ENCODE results near the gene PBLD. TPM values are rescaled to one million over a fixed set of nuclear protein-coding genes. Genes with fewer than 3 reads are reported as not detected.

Gene PBLD
- total RNA-seq, 1 experiment from 2014 or later = 11.7 TPM

DNA sequence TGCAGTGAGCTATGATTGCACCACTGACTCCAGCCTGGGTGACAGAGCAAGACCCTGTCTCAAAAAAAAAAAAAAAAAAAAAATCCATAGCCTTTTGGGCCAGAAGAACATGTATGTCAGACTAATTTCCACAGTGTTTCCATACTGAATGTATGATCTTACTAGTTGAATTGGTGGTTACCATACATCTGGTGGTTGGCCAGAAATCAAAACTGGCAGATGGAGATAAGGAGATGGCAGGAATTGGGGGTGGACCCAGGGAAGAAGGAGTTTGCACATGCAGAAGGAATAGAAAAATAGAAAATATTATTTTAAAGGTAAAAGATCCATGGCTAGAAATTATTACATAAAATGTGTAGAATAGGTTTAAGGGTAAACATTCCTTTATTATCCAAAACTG is 97.1 kb downstream of the PBLD start:
- no peaks in the 10 kb centered on the region for H3K79me2 ChIP-seq (ENCODE audit: low read depth)
- intact Hi-C loops (cut with micrococcal nuclease; ENCODE audit: unreplicated experiment) = no loop called here
- no TSS peak for BruUV-seq (replicated peaks)
- DNase-seq = no peak
- no peak overlapping the region for H3K27ac ChIP-seq
- H3K4me2 ChIP-seq = no peak overlapping the region
- H2AFZ ChIP-seq = no peak overlapping the region
- H4K20me1 ChIP-seq (ENCODE audit: insufficient read depth) = no peaks in the 10 kb centered on the region
- no peaks in the 10 kb centered on the region for H3K9me2 ChIP-seq (ENCODE audit: insufficient read depth)
- no peaks in the 10 kb centered on the region for H3F3A ChIP-seq (ENCODE audit: insufficient read depth, low read depth)
- no peaks in the 10 kb centered on the region for H3K27me3 ChIP-seq (ENCODE audit: insufficient read depth, low read depth)
- POLR2A ChIA-PET (ENCODE audit: unreplicated experiment) = no interaction called here
- TF ChIP-seq EZH2 (IDR thresholded peaks at IDR 0.05; ENCODE audit: low read depth) = no peak
- TF ChIP-seq, protein P1, sequence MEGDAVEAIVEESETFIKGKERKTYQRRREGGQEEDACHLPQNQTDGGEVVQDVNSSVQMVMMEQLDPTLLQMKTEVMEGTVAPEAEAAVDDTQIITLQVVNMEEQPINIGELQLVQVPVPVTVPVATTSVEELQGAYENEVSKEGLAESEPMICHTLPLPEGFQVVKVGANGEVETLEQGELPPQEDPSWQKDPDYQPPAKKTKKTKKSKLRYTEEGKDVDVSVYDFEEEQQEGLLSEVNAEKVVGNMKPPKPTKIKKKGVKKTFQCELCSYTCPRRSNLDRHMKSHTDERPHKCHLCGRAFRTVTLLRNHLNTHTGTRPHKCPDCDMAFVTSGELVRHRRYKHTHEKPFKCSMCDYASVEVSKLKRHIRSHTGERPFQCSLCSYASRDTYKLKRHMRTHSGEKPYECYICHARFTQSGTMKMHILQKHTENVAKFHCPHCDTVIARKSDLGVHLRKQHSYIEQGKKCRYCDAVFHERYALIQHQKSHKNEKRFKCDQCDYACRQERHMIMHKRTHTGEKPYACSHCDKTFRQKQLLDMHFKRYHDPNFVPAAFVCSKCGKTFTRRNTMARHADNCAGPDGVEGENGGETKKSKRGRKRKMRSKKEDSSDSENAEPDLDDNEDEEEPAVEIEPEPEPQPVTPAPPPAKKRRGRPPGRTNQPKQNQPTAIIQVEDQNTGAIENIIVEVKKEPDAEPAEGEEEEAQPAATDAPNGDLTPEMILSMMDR (conservative IDR thresholded peaks at IDR 0.05) = no peak
- no peaks in the 10 kb centered on the region for H3K9me3 ChIP-seq (ENCODE audit: insufficient read depth, low read depth)
- CTCF ChIA-PET = interaction anchor here (0.9 kb wide), 1 partner anchor 181 kb away, joined by 3 read pairs; no protein-coding TSS in a partner anchor
- H3K4me3 ChIP-seq = no peak overlapping the region
- H3K36me3 ChIP-seq (ENCODE audit: low read depth) = no peaks in the 10 kb centered on the region
- peaks cover 8% of the 10 kb centered on the region for H3K4me1 ChIP-seq (replicated peaks; ENCODE audit: insufficient read depth)

DNA sequence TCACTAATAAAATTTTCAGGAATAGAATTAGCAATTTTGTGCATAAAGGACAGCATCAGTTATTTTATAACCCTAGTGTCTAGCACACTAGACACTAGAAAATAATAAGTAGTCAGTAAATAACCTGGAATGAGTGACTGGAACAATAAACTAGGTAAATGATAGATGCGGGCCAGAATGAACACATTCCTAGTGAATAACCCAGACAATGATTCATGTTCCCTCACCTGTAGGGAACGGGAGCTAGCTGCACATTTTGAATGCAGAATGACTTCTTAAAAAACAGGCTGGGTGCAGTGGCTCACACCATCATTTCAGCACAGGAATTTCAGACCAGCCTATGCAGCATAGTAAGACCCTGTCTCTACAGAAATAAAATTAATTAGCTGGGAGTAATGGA is 97.6 kb downstream of the PBLD start:
- no peaks in the 10 kb centered on the region for H3K36me3 ChIP-seq (ENCODE audit: low read depth)
- H2AFZ ChIP-seq = no peak overlapping the region
- H3K4me2 ChIP-seq = no peak overlapping the region
- TF ChIP-seq, protein P1 (conservative IDR thresholded peaks at IDR 0.05) = no peak
- TF ChIP-seq EZH2 (IDR thresholded peaks at IDR 0.05; ENCODE audit: low read depth) = no peak
- no peaks in the 10 kb centered on the region for H3K9me2 ChIP-seq (ENCODE audit: insufficient read depth)
- H3F3A ChIP-seq (ENCODE audit: insufficient read depth, low read depth) = no peaks in the 10 kb centered on the region
- no TSS peak for BruUV-seq (replicated peaks)
- H3K4me1 ChIP-seq (replicated peaks; ENCODE audit: insufficient read depth) = peaks cover 13% of the 10 kb centered on the region
- DNase-seq = peak in 1 of 2 experiments; percentile 47
- POLR2A ChIA-PET (ENCODE audit: unreplicated experiment) = no interaction called here
- no peaks in the 10 kb centered on the region for H3K79me2 ChIP-seq (ENCODE audit: low read depth)
- no peaks in the 10 kb centered on the region for H3K27me3 ChIP-seq (ENCODE audit: insufficient read depth, low read depth)
- CTCF ChIA-PET = no interaction called here
- no peak overlapping the region for H3K4me3 ChIP-seq
- H3K27ac ChIP-seq = no peak overlapping the region
- H4K20me1 ChIP-seq (ENCODE audit: insufficient read depth) = no peaks in the 10 kb centered on the region
- intact Hi-C loops (cut with micrococcal nuclease; ENCODE audit: unreplicated experiment) = no loop called here
- no peaks in the 10 kb centered on the region for H3K9me3 ChIP-seq (ENCODE audit: insufficient read depth, low read depth)

DNA sequence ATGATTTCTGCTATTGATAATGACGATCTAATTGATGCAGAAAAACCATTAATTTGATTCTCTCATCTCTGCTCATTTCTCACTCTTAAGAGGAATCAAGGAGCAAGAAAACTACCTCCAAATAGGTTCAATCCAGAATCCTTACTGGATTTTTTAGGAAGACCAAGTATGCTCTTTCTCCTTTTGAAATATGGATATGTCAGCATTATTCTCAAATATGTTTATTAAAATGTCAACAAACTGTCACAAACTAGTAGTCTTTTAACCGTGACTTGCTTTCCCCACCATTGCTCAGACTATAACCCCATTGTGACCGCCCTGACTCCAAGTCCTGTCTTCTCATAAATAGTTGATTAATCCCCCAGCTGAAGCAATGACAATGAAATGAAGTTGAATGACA is 99.7 kb downstream of the PBLD start:
- no peaks in the 10 kb centered on the region for H3K36me3 ChIP-seq (ENCODE audit: low read depth)
- TF ChIP-seq EZH2 (IDR thresholded peaks at IDR 0.05; ENCODE audit: low read depth) = no peak
- TF ChIP-seq, protein P1 (conservative IDR thresholded peaks at IDR 0.05) = no peak
- no peak overlapping the region for H3K4me3 ChIP-seq
- H3K27me3 ChIP-seq (ENCODE audit: insufficient read depth, low read depth) = no peaks in the 10 kb centered on the region
- no peak overlapping the region for H3K4me2 ChIP-seq
- ChIA-PET CTCF (no interaction called here), POLR2A (ENCODE audit: unreplicated experiment) (no interaction called here)
- no peak overlapping the region for H3K27ac ChIP-seq
- H3K79me2 ChIP-seq (ENCODE audit: low read depth) = no peaks in the 10 kb centered on the region
- no peak for DNase-seq
- no peak overlapping the region for H2AFZ ChIP-seq
- H3K4me1 ChIP-seq (replicated peaks; ENCODE audit: insufficient read depth) = peaks cover 15% of the 10 kb centered on the region
- no peaks in the 10 kb centered on the region for H4K20me1 ChIP-seq (ENCODE audit: insufficient read depth)
- H3F3A ChIP-seq (ENCODE audit: insufficient read depth, low read depth) = no peaks in the 10 kb centered on the region
- intact Hi-C loops (cut with micrococcal nuclease; ENCODE audit: unreplicated experiment) = no loop called here
- no peaks in the 10 kb centered on the region for H3K9me2 ChIP-seq (ENCODE audit: insufficient read depth)
- BruUV-seq (replicated peaks) = no TSS peak
- no peaks in the 10 kb centered on the region for H3K9me3 ChIP-seq (ENCODE audit: insufficient read depth, low read depth)

Other genes with a start within 250 kb of the PBLD start
- 3.9 and 4.1 TPM in 2 replicates for gene MYPN, start 223.4 kb downstream of the PBLD start, total RNA-seq (2021)
- gene ATOH7, start 100.8 kb downstream of the PBLD start, total RNA-seq (2021) = not detected in 2 replicates
- 161 and 175 TPM in 2 replicates for gene HNRNPH3, start 864 bp downstream of the PBLD start, total RNA-seq (2021)
- gene RUFY2, start 74.3 kb upstream of the PBLD start, total RNA-seq (2021) = 26.7 and 30.5 TPM in 2 replicates
- gene DNA2, start 139.0 kb upstream of the PBLD start, total RNA-seq (2021) = 27.5 and 33.4 TPM in 2 replicates
- gene SLC25A16, start 194.6 kb upstream of the PBLD start, total RNA-seq (2021) = 12.6 and 20.3 TPM in 2 replicates
- gene TET1, start 227.4 kb upstream of the PBLD start, total RNA-seq (2021) = 1.9 and 2.4 TPM in 2 replicates